ENCODE results near the gene MLPH.

MLPH gene

DNA sequence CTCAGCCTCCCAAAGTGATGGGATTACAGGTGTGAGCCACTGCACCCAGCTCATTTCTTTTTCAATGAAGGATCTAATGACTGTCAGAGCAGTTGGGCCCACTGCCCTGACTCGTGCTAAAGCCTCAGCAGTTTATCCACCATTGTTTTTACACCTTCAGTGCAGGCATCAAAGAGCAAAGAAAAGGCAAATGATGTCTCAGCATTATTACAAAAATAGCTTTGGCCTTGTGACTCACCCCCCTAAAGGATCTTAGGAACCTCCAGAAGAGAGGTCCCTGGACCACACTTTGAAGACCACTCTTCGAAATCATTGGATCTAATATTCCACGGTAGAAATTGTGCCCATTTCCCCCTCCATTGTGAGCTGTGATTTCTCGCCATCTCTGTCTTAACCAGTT is 21.3 kb downstream of the MLPH start:
- H3K27me3 ChIP-seq (ENCODE audit: insufficient read depth, poor library complexity, severe bottlenecking), result peaks cover 5% of the 10 kb centered on the region
- TF ChIP-seq POLR2AphosphoS5 (IDR thresholded peaks at IDR 0.05; ENCODE audit: low read depth) (no peak), GABPA (IDR thresholded peaks at IDR 0.05; ENCODE audit: low read depth) (no peak), SPI1 (IDR thresholded peaks at IDR 0.05; ENCODE audit: borderline replicate concordance, low read depth) (no peak)
- TF ChIP-seq, protein P1, sequence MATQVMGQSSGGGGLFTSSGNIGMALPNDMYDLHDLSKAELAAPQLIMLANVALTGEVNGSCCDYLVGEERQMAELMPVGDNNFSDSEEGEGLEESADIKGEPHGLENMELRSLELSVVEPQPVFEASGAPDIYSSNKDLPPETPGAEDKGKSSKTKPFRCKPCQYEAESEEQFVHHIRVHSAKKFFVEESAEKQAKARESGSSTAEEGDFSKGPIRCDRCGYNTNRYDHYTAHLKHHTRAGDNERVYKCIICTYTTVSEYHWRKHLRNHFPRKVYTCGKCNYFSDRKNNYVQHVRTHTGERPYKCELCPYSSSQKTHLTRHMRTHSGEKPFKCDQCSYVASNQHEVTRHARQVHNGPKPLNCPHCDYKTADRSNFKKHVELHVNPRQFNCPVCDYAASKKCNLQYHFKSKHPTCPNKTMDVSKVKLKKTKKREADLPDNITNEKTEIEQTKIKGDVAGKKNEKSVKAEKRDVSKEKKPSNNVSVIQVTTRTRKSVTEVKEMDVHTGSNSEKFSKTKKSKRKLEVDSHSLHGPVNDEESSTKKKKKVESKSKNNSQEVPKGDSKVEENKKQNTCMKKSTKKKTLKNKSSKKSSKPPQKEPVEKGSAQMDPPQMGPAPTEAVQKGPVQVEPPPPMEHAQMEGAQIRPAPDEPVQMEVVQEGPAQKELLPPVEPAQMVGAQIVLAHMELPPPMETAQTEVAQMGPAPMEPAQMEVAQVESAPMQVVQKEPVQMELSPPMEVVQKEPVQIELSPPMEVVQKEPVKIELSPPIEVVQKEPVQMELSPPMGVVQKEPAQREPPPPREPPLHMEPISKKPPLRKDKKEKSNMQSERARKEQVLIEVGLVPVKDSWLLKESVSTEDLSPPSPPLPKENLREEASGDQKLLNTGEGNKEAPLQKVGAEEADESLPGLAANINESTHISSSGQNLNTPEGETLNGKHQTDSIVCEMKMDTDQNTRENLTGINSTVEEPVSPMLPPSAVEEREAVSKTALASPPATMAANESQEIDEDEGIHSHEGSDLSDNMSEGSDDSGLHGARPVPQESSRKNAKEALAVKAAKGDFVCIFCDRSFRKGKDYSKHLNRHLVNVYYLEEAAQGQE (IDR thresholded peaks at IDR 0.05; ENCODE audit: insufficient replicate concordance, low read depth), result no peak
- TF ChIP-seq, protein P2, sequence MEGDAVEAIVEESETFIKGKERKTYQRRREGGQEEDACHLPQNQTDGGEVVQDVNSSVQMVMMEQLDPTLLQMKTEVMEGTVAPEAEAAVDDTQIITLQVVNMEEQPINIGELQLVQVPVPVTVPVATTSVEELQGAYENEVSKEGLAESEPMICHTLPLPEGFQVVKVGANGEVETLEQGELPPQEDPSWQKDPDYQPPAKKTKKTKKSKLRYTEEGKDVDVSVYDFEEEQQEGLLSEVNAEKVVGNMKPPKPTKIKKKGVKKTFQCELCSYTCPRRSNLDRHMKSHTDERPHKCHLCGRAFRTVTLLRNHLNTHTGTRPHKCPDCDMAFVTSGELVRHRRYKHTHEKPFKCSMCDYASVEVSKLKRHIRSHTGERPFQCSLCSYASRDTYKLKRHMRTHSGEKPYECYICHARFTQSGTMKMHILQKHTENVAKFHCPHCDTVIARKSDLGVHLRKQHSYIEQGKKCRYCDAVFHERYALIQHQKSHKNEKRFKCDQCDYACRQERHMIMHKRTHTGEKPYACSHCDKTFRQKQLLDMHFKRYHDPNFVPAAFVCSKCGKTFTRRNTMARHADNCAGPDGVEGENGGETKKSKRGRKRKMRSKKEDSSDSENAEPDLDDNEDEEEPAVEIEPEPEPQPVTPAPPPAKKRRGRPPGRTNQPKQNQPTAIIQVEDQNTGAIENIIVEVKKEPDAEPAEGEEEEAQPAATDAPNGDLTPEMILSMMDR (IDR thresholded peaks at IDR 0.05; ENCODE audit: insufficient read depth, low read length), result no peak
- no peak overlapping the region for H3K4me3 ChIP-seq (replicated peaks; ENCODE audit: insufficient read depth, low read length)
- no peak overlapping the region for H3K27ac ChIP-seq (replicated peaks)
- no peak for DNase-seq (ENCODE audit: low read depth in 1 of 2, low spot score in 1 of 2)

DNA sequence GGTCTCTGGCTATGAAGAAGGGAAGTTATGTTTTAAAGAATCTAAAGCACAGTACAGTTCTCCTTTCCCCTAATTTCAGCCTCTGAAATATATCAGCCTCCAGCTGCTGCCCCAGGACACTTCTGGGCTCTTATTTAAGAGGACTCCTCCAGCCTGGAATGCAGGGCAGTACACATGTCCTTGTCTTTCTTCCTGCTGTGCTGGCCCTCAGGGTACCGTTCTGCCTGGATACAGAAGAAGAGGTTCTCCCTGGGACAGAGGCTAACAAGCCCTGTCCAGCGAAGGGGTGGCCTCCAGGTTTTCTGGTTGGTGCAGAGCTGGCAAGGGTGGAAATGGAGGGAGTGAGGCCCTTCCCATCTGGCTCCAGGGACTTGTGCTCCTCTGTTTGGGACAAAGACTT is 22.1 kb downstream of the MLPH start:
- Histone ChIP-seq H3K27me3 (ENCODE audit: insufficient read depth, poor library complexity, severe bottlenecking) (peaks cover 5% of the 10 kb centered on the region), H3K4me3 (replicated peaks; ENCODE audit: insufficient read depth, low read length) (no peak overlapping the region), H3K27ac (replicated peaks) (no peak overlapping the region)
- TF ChIP-seq GABPA (IDR thresholded peaks at IDR 0.05; ENCODE audit: low read depth) (no peak), POLR2AphosphoS5 (IDR thresholded peaks at IDR 0.05; ENCODE audit: low read depth) (no peak), SPI1 (IDR thresholded peaks at IDR 0.05; ENCODE audit: borderline replicate concordance, low read depth) (no peak)
- TF ChIP-seq, protein P2 (IDR thresholded peaks at IDR 0.05; ENCODE audit: insufficient read depth, low read length), result no peak
- TF ChIP-seq, protein P1 (IDR thresholded peaks at IDR 0.05; ENCODE audit: insufficient replicate concordance, low read depth), result no peak
- no peak for DNase-seq (ENCODE audit: low read depth in 1 of 2, low spot score in 1 of 2)

DNA sequence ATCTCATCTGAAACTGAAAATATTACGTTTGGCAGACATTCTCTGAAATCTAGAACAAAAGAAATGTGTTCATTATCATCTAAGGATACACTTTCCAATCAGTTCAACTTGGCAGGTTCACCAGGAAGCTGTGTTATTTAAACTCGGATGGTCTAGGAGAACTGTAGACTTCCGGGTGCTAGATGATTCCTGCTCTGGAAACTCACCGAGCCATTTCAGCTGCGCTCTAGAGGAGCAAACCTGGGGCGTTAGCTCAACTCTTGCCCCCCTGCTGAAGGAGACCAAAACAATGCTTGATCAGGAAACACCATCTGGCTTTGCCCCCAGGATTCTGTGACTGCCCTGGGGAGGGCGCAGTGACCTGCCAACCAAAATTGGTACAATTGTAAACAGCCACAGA is 22.9 kb downstream of the MLPH start:
- no peak overlapping the region for H3K4me3 ChIP-seq (replicated peaks; ENCODE audit: insufficient read depth, low read length)
- no peak overlapping the region for H3K27ac ChIP-seq (replicated peaks)
- peaks cover 5% of the 10 kb centered on the region for H3K27me3 ChIP-seq (ENCODE audit: insufficient read depth, poor library complexity, severe bottlenecking)
- TF ChIP-seq SPI1 (IDR thresholded peaks at IDR 0.05; ENCODE audit: borderline replicate concordance, low read depth), result no peak
- TF ChIP-seq GABPA (IDR thresholded peaks at IDR 0.05; ENCODE audit: low read depth), result no peak
- TF ChIP-seq, protein P2 (IDR thresholded peaks at IDR 0.05; ENCODE audit: insufficient read depth, low read length), result no peak
- TF ChIP-seq, protein P1 (IDR thresholded peaks at IDR 0.05; ENCODE audit: insufficient replicate concordance, low read depth), result no peak
- TF ChIP-seq POLR2AphosphoS5 (IDR thresholded peaks at IDR 0.05; ENCODE audit: low read depth), result no peak
- DNase-seq (ENCODE audit: low read depth in 1 of 2, low spot score in 1 of 2), result no peak

Data from HL-60 (cell line).